Fibroblast of peridontal ligament (primary cell): Measurements from ENCODE around the gene TNRC6A.
"Not testable (repeated sequence)": the region's sequence is repeated elsewhere in the genome, so short reads cannot be mapped to it uniquely, and the experiment has no call there.

Source experiments
- DNase-seq: peaks from one replicate; pipeline ENCODE4 v3.0.0-alpha.2; 2010; ENCODE audit errors: extremely low read depth

TNRC6A gene

DNA sequence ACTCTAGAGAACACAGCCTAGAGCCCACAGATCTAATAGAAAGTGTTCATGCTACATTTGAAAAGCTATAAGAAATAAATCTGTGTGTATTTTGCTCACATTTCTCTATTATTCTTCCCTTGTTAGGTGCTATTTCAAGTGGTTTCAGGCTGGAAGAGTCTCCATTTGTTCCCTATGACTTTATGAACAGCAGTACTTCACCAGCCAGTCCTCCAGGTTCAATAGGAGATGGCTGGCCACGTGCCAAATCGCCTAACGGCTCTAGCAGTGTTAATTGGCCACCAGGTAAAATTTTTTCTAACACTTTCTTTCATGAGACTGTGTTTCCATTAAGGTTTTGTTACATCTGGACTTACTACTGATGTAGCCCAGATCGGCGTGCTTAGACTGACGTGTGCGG is 85.6 kb downstream of the TNRC6A start:
- no peak for DNase-seq

- no peak for DNase-seq
Measured at GRCh38 chr16:24816688-24817087, 87.2 kb downstream of the TNRC6A start.

DNA sequence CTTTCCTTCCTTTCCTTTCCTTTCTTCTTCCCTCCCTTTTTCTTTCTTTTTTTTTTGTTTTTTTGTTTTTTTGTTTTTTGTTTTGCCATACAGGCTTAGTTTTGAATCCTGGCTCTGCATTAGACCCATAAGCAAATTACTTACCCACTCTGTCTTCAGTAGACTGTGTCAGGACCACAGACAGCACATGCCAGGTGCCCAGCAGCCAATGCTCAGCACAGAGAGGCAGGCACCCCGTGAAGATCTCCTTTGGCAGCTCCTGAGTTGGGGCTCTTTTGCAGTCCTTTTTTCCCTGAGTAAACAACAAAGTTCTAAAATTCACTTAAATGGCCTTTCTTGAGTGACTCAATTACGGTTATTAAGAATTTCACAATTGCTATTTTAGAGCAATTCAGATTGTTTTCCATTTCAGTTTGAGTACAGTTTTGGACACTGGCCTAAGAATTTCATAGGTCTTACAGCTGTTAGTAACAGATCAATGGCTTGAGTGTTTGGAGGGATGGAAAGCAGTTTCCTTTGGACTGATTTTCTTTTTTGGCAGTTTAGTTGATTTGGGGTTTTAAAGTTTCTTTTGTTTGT is 90.1 kb downstream of the TNRC6A start:
- DNase-seq: peak; percentile 69

GRCh38 chr16:24820522-24820921 is 91.1 kb downstream of the TNRC6A start:
- no peak for DNase-seq

DNA sequence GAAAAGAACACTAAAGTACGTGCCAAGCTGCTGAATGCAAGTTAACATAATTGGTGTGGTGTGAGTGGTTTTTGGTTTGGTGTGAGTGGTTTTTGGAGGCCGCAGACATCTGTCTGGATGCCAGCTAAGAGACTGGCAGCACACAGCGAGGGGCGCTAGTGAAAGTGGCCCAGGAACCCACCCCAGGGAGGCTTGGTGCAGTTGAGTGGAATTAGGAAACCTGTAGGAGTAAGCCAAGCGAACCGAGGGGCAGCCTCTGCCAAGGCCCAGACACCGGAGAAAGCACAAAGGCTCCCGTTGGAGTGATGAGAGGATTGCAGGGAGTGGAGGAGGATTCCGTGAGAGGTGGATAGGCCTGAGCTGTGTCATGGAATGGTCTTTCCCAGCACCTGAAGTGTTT is 91.7 kb downstream of the TNRC6A start:
- DNase-seq: no peak

DNA sequence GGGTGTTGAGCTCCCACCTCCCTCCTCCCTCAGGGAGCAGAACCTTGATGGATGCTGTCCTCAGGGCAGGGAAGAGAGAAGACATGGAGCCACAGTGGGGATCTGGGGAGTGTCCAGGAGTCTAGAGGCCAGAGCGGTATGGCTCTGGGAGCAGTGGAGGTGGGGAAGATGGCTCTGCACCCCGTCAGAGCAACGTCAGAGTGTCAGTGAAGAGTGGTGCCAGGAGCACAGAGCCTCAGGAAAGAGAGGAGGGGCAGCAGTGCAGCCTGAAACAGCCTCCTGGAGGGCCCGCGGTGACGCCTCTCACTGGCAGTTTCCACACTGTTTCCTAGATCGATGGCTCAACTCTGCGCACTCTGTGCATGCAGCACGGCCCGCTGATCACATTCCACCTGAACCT is 93.1 kb downstream of the TNRC6A start:
- DNase-seq: no peak

DNA sequence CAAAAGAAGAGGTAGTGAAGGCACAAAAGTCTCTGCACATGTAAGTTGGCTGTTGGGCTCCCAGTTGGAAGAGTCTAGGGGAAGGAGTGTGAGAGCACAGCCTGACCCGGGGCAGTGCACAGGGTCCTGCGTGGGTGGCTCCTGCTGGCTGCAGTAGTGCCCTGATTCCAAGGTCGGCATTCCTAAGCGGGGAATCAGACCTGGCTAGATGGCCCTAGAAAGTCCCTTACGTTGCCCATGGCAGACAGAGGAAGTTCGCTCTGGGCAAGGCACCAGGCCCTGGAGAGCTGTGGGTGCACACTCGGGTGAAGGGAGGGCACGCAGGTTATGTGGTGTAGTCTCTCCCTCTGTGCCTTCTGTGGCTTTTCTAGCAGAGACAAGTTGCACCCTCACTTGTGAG is 93.5 kb downstream of the TNRC6A start:
- no peak for DNase-seq

DNA sequence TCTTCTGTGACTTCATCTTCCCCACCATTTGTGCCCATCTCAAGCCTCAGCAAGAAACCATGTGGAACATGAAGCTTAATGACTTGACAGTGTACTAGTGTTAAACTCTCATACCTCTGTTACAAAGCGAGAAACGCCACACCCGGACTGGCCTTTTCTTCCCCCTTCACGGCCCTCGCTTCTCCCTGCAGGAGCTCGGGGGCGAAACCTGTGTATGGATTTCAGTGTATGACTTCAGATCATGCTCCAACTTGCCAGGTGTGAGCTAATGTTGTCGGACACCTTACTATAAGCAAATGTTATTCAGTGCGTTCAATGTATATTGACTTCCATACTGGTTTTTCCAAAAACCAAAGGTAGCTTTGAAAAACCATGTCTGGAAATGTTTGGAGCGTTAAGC is 96.2 kb downstream of the TNRC6A start:
- no peak for DNase-seq

GRCh38 chr16:24826096-24826690 is 96.7 kb downstream of the TNRC6A start:
- DNase-seq: peak; percentile 38

GRCh38 chr16:24826817-24827566 is 97.5 kb downstream of the TNRC6A start:
- no peak for DNase-seq

DNA sequence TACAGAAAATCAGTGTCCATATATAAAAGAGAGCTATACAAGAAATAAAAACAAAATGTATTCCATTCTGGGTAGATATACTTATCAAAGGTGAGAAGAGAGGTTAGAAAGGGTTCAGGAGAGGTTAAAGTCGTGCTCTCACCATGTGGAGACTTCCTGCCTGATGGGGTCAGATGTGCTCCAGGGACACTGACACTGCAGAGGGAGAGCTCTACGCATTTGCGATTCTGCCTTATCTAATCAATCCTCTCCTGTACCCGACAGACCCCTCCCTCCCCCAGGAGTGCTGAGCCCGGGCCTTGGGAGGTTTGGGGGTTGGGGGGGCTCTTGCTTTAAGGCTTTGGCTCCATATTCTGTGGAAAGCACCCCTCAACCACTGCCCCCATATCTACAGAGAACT is 99.7 kb downstream of the TNRC6A start:
- no peak for DNase-seq

- DNase-seq: no peak
Measured at GRCh38 chr16:24833352-24833751, 103.9 kb downstream of the TNRC6A start.

- DNase-seq: peak; percentile 57
Measured at GRCh38 chr16:24834459-24835335, 105.2 kb downstream of the TNRC6A start.

DNA sequence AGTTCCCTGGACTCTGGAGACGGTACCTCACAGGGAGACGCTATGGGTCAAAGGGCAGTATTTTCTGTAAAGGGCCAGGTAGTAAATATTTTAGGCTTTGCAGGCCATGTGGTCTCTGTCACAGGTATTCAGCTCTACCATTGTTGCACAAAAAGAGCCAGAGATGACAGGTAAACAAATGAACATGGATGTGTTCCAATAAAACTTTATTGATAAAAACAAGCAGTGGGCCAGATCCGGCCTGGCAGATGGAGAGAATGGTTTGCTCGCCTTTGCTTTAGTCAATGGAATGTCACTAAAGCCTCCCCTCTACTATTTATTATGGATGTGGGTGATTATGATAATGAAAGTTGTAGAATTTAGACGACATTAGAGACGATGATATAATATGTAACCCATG is 107.4 kb downstream of the TNRC6A start:
- no peak for DNase-seq

DNA sequence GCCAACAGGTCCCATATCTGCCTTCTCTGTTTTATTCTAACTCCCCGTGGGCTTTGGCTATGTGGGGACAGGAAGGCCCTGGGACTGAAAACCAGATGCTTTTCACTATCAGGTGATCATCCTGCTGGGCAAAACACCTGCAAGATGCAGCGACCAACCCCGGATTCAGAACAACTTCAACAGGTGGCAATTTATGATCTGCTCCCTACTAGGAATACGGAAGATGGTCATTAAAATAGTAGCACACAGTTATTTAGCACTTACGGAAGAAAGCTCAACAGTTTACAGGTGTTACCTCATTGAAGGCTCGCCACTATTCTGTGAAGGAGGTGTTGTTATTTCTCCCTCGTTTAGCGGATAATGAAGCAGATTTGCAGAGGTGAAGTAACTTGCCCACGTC is 108.5 kb downstream of the TNRC6A start:
- DNase-seq: no peak

DNA sequence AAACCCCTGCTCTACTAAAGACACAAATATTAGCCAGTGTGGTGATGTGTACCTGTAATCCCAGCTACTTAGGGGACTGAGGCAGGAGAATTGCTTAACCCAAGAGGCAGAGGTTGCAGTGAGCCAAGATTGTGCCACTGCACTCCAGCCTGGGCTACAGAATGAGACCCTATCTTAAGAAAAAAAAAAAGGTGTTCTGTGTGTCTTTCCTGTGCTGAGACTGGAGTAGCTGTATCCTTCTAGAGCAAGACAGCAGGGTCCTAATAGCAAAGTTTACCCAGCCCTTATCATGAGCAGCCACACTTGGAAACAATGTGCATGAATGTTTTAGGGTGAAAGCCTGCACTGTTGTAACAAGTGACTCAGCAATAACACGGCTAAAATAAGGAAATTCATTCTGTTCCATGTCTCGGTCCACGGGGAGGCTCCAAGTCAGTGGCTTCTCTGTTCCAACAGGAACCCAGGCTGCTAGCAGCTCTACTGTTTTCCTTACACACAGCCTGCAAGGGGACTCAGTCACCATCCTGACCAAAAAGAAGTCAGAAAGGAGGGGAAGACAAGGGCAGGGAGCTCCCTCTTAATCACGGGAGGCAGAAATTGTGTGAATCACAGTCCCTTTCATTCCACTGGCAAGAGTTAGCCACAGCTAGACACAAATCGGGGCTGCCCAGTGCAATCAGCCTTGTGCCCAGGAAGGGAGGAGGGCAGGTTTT is 109.3 kb downstream of the TNRC6A start:
- DNase-seq: peak; percentile 77

DNA sequence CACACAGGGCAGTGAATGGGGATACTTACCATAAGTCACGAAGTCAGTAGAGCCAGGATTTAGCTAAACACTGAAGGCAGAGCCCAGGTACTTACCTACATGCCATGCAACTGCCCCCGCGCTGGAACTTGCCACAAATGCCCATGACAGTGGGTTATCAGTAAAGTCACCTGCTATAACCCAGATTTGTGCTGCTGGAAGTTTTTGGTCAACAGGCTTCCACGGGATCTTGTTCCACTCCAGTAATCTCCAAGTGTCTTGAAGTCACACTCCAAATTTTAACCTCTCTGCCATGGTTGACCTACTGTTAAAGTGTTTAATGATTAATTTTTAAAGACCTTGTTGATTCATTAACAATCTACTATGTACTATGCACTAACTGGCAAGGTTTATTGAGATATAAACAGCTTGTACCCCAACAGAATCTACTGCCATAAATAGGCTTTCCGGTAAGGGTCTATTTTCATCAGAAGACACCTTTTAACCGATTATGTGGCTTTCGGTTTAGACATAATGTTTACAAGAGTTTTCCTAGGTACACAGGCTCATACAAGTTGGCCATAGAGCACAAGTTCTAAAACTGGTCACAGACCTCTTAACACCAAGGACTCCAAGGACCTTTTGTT is 110.0 kb downstream of the TNRC6A start:
- no peak for DNase-seq

GRCh38 chr16:24841291-24841690 is 111.8 kb downstream of the TNRC6A start:
- no peak for DNase-seq

DNA sequence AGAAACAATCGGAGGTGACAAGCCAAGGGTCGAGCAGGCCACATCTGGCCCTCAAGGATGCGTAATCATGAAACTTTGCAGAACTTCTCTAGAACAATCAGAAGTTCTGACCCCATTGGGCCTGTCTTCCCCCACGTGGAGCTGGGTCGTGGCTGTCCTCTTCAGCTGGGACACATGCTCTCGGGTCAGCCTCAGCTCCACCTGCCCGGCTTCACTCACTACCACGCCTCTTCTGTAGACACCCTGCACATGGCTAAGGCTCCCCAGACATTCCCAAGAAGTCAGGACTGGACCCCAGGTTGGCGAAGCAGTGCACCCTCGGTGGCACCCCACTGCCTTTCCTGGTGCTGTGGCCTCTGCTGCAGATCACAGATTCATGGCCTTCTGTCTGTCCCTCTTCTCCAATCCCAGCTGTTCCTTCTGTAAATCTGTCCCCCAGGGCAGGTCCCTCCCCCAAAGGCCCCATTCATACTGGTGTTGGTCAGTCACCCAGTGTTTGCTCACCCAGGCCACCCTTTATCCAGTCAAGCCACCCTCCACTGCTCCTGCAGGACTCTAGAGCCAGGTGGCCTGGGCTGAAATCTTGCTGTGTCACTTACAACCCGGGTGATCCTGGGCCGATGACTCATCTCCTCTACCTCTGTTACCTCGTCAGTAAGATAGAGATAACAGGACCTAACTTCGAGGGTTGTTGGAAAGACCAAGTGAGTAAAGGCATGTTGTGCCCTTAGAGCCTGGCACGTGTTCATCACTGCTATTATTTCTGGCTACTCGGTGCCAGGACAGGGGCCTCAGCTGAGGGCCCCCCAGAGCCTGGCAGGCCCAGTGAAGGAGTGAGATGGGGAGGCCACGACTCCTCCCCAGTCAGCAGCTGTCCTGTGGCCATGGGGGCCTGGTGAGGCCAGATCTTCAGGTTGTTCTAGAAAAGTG is 114.9 kb downstream of the TNRC6A start:
- no peak for DNase-seq

DNA sequence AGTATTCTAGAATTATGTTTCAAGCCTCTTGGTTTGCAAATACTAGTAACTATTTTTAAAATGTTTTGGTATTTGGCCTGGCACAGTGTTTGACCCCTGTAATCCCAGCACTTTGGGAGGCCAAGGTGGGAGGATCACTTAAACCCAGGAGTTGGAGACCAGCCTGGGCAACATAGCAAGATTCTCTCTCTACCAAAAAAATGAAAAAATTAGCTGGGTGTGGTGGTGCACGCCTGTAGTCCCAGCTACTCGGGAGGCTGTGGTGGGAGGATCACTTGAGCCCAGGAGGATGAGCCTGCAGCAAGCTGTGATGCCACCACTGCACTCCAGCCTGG is 115.5 kb downstream of the TNRC6A start:
- not testable (repeated sequence) for DNase-seq
